ENCODE measurements around the gene NME2. TPM values are rescaled to one million over a fixed set of nuclear protein-coding genes. Genes with fewer than 3 reads are reported as not detected.

The NME2 gene
- total RNA-seq, 4 donors from 2014 or later = 338 to 534 (median 488) TPM

- DNase-seq (ENCODE audit: low spot score in 2 of 2) = no peak
- TF ChIP-seq POLR2A (IDR thresholded peaks at IDR 0.05) (no peak), CTCF (IDR thresholded peaks at IDR 0.05) (no peak)
- no peak overlapping the region for H3K4me3 ChIP-seq (ENCODE audit: low read depth, poor library complexity, severe bottlenecking)
- WGBS, 2 donors = 70 to 81% methylated on average over 3 of the region's 3 CpGs
- intact Hi-C loops (cut with DNase I; ENCODE audit: low total_unique reads) = no loop called here
Observed at GRCh38 chr17:51161541-51161940, 4.7 kb upstream of the NME2 start.

GRCh38 chr17:51164911-51165679 lies 1.1 kb upstream of the NME2 start:
- intact Hi-C loops (cut with DNase I; ENCODE audit: low total_unique reads) = no loop called here
- WGBS, 2 donors = 64 to 66% methylated on average over 16 of the region's 16 CpGs
- DNase-seq (ENCODE audit: low spot score in 2 of 2) = peak in 1 of 2 donors; percentile 87
- no peak overlapping the region for H3K4me3 ChIP-seq (ENCODE audit: low read depth, poor library complexity, severe bottlenecking)
- no peak for TF ChIP-seq CTCF (IDR thresholded peaks at IDR 0.05)
- TF ChIP-seq POLR2A (IDR thresholded peaks at IDR 0.05) = no peak

- no peak for DNase-seq (ENCODE audit: low spot score in 2 of 2)
- peak overlapping the region; percentile 69 for H3K4me3 ChIP-seq (ENCODE audit: low read depth, poor library complexity, severe bottlenecking)
- TF ChIP-seq CTCF (IDR thresholded peaks at IDR 0.05) = peak in 1 of 3 donors; percentile 73
- no peak for TF ChIP-seq POLR2A (IDR thresholded peaks at IDR 0.05)
- WGBS, 2 donors = 8 to 10% methylated on average over 21 of the region's 21 CpGs
- intact Hi-C loops (cut with DNase I; ENCODE audit: low total_unique reads) = no loop called here
Observed at GRCh38 chr17:51165680-51166197, 472 bp upstream of the NME2 start.

- peak in 1 of 2 donors; percentile 88 for DNase-seq (ENCODE audit: low spot score in 2 of 2)
- WGBS, 2 donors = 14 to 15% methylated on average over 36 to 41 of the region's 42 CpGs
- TF ChIP-seq CTCF (IDR thresholded peaks at IDR 0.05) (no peak), POLR2A (IDR thresholded peaks at IDR 0.05) (no peak)
- H3K4me3 ChIP-seq (ENCODE audit: low read depth, poor library complexity, severe bottlenecking) = peak overlapping the region; percentile 69
- intact Hi-C loops (cut with DNase I; ENCODE audit: low total_unique reads) = no loop called here
Observed at GRCh38 chr17:51166987-51167931, 1.0 kb downstream of the NME2 start.

GRCh38 chr17:51169340-51169739 lies 3.1 kb downstream of the NME2 start:
- DNase-seq (ENCODE audit: low spot score in 2 of 2) = no peak
- no peak overlapping the region for H3K4me3 ChIP-seq (ENCODE audit: low read depth, poor library complexity, severe bottlenecking)
- no peak for TF ChIP-seq CTCF (IDR thresholded peaks at IDR 0.05)
- no peak for TF ChIP-seq POLR2A (IDR thresholded peaks at IDR 0.05)
- intact Hi-C loops (cut with DNase I; ENCODE audit: low total_unique reads) = no loop called here
- WGBS, 2 donors = 90 to 95% methylated on average over 1 of the region's 1 CpG

All from lower leg skin (tissue), 4 donors.